PC-3 (cell line): Measurements from ENCODE around the gene TOM1L2.

Experiments
- EZH2 ChIP-seq: fragments of 300-600 bp; sonication (generic); IDR thresholded peaks from one replicate; pipeline ENCODE4 v1.6.1; 2017; ENCODE audit warnings: antibody characterized with exemption, mild to moderate bottlenecking, low read length; ENCODE audit not compliant: unreplicated experiment
- EZH2phosphoT487 ChIP-seq: fragments of 300-600 bp; sonication (generic); IDR thresholded peaks from 2 replicates; pipeline ENCODE4 v1.6.1; 2018; ENCODE audit warnings: mild to moderate bottlenecking, antibody characterized with exemption, low read length, borderline replicate concordance
- TF ChIP-seq, protein P1 (sequence below): fragments of 300-600 bp; sonication (generic); conservative IDR thresholded peaks from 2 replicates; pipeline ENCODE4 v1.5.1; 2017; ENCODE audit warnings: antibody characterized with exemption, low read depth, mild to moderate bottlenecking, low read length

DNA sequence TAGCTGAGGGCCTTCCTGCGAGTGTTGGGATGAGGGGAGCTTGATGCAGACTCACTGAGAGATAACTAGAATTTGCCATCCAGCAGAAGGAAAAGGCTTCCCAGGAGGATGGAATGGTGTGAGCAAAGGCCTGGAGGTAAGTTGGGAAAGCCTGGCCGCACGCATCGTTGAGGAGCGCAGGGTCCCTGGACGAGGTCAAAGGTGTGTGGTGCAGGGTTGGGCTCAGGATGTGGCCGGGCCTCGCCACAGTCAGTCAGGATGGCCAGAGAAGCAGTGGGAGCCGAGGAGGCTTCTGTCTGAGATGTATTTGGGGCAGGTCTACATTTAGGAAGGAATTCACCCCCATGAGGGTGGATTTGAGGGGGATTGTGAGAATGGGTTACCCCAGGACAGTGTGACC lies 16.9 kb upstream of the TOM1L2 start:
- TF ChIP-seq, protein P1, sequence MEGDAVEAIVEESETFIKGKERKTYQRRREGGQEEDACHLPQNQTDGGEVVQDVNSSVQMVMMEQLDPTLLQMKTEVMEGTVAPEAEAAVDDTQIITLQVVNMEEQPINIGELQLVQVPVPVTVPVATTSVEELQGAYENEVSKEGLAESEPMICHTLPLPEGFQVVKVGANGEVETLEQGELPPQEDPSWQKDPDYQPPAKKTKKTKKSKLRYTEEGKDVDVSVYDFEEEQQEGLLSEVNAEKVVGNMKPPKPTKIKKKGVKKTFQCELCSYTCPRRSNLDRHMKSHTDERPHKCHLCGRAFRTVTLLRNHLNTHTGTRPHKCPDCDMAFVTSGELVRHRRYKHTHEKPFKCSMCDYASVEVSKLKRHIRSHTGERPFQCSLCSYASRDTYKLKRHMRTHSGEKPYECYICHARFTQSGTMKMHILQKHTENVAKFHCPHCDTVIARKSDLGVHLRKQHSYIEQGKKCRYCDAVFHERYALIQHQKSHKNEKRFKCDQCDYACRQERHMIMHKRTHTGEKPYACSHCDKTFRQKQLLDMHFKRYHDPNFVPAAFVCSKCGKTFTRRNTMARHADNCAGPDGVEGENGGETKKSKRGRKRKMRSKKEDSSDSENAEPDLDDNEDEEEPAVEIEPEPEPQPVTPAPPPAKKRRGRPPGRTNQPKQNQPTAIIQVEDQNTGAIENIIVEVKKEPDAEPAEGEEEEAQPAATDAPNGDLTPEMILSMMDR = no peak
- TF ChIP-seq EZH2phosphoT487 (no peak), EZH2 (no peak)
